Lung (tissue), 12 donors: ENCODE measurements around the gene ART1. TPM values are rescaled to one million over a fixed set of nuclear protein-coding genes. Genes with fewer than 3 reads are reported as not detected.

Source experiments
- ATAC-seq: fragments of 200-7000 bp; cut with Tn5 transposase; one replicate; pipeline ENCODE4 v1.9.1; 2020; ENCODE audit warnings: moderate number of reproducible peaks; ENCODE audit not compliant: insufficient read depth, low FRiP score
- DNase-seq, 3 donors: peaks; one replicate each; pipeline ENCODE4 v3.0.0-alpha.2; 2013 to 2017
- H3K27ac ChIP-seq, 2 donors: one replicate each; pipeline ENCODE4 v1.5.1; 2013; ENCODE audit warnings: mild to moderate bottlenecking in 2 of 2, moderate library complexity in 2 of 2, control low read depth in 1 of 2, inconsistent platforms in 1 of 2, low read depth in 1 of 2, low read length in 1 of 2
- H3K27me3 ChIP-seq, 3 donors: one replicate each; pipeline ENCODE4 v1.5.1; 2013; ENCODE audit warnings: low read length in 2 of 3; ENCODE audit not compliant: control insufficient read depth in 3 of 3, insufficient read depth in 3 of 3
- H3K36me3 ChIP-seq, 4 donors: one replicate each; pipeline ENCODE4 v1.5.1; 2013; ENCODE audit warnings: low read length in 4 of 4, mild to moderate bottlenecking in 1 of 4, moderate library complexity in 1 of 4; ENCODE audit not compliant: control insufficient read depth in 4 of 4, insufficient read depth in 4 of 4
- H3K4me1 ChIP-seq, 5 donors: one replicate each; pipeline ENCODE4 v1.5.1; 2013; ENCODE audit warnings: low read length in 5 of 5, mild to moderate bottlenecking in 2 of 5, moderate library complexity in 1 of 5; ENCODE audit not compliant: control insufficient read depth in 5 of 5, insufficient read depth in 5 of 5
- H3K4me3 ChIP-seq: one replicate; pipeline ENCODE4 v1.5.1; 2013; ENCODE audit warnings: mild to moderate bottlenecking, control low read depth, moderate library complexity
- H3K9ac ChIP-seq, 2 donors: one replicate each; pipeline ENCODE4 v1.5.1; 2013; ENCODE audit warnings: low read length in 2 of 2, control low read depth in 1 of 2; ENCODE audit not compliant: insufficient read depth in 1 of 2
- H3K9me3 ChIP-seq, 4 donors: one replicate each; pipeline ENCODE4 v1.5.1; 2013; ENCODE audit warnings: low read length in 3 of 4, mild to moderate bottlenecking in 1 of 4, moderate library complexity in 1 of 4; ENCODE audit not compliant: control insufficient read depth in 4 of 4, insufficient read depth in 3 of 4
- CTCF ChIP-seq: IDR thresholded peaks from 2 replicates; pipeline ENCODE4 v1.5.1; 2012; ENCODE audit warnings: mild to moderate bottlenecking; ENCODE audit errors: control extremely low read depth, extremely low read depth
- WGBS, 2 donors: extraction: QIAGEN DNeasy Blood & Tissue Kit; methylation state at CpG; one replicate each; pipeline ENCODE4 v1.1.7; 2013; 5-methylcytosine and 5-hydroxymethylcytosine counted together
- polyA plus RNA-seq, 2 donors: library from polyadenylated mRNA; stranded (reverse); fragments of 200-250 nt; gene quantifications; one replicate each; pipeline ENCODE4 v1.2.1, GENCODE V29; 2013
- total RNA-seq, 2 donors: library from RNA; depleted of rRNA in 1 of 2; stranded (reverse); fragments of >200 nt in 1 of 2; gene quantifications; one replicate each; pipeline ENCODE4 v1.2.1, GENCODE V29; 2014 to 2021
- donor health status: control.
- donor health status: control.
- donor health status: Bipolar disorder and iron deficiency.
- donor health status: healthy.
- donor health status: DM: yes; HTN: yes; CAD: no.

Gene ART1
- total and polyA plus RNA-seq, 4 donors = 0.14 to 0.80 (median 0.68) TPM; not detected in 1

DNA sequence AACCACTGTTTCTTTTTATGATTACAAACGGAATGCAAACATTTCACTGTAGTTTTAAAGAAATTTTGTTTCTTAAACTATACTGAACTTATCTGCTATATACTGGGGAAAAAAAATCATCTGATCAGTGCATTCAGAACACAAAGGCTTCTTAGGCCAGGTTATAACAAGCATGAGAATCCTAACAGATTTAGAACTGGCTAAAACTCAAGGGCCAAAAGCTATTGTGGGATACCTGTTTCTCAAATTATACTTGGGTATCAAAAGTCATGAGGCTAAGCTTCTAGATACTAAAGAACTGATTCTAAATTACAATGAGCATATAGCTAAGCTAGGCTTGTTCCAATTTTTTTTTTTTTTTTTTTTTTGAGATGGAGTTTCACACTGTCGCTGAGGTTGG is 56.0 kb downstream of the ART1 start:
- no peak for ATAC-seq

DNA sequence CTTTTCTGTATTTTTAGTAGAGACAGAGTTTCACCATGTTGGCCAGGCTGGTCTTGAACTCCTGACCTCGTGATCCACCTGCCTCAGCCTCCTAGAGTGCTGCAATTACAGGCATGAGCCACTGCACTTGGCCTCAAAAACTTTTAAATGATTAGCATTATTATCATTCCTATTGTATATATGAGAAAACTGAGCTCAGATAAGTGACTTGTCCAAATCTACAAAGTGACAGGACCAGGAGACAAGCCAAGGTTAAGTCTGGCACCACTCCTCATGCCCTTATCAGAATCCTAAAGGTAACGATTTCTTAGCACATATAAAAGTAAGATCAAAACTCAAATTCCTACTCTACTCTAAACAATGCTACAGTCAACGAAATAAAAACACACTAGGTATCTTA is 58.5 kb downstream of the ART1 start:
- ATAC-seq (no peak), DNase-seq (no peak)
- H3K36me3 ChIP-seq = peaks cover 30 to 41% (median 31%) of the 10 kb centered on the region in 4 donors
- H3K4me1 ChIP-seq = no peaks in the 10 kb centered on the region
- no peak for TF ChIP-seq CTCF
- H3K9me3 ChIP-seq = no peaks in the 10 kb centered on the region
- no peak overlapping the region for H3K4me3 ChIP-seq
- no peaks in the 10 kb centered on the region for H3K27me3 ChIP-seq
- 92 to 94% methylated on average over 3 of the region's 3 CpGs for WGBS, 2 donors
- H3K27ac ChIP-seq = no peak overlapping the region
- H3K9ac ChIP-seq = no peak overlapping the region

More for the DNA sequence above, 56.0 kb downstream of the ART1 start:
- H3K4me3 ChIP-seq = no peak overlapping the region
- no peaks in the 10 kb centered on the region for H3K27me3 ChIP-seq
- H3K36me3 ChIP-seq = peaks cover 27 to 51% (median 36%) of the 10 kb centered on the region in 4 donors
- no peak overlapping the region for H3K27ac ChIP-seq
- no peak for TF ChIP-seq CTCF
- no peak for DNase-seq
- no peaks in the 10 kb centered on the region for H3K9me3 ChIP-seq
- no peak overlapping the region for H3K9ac ChIP-seq
- 93 to 96% methylated on average over 2 of the region's 2 CpGs for WGBS, 2 donors
- no peaks in the 10 kb centered on the region for H3K4me1 ChIP-seq

DNA sequence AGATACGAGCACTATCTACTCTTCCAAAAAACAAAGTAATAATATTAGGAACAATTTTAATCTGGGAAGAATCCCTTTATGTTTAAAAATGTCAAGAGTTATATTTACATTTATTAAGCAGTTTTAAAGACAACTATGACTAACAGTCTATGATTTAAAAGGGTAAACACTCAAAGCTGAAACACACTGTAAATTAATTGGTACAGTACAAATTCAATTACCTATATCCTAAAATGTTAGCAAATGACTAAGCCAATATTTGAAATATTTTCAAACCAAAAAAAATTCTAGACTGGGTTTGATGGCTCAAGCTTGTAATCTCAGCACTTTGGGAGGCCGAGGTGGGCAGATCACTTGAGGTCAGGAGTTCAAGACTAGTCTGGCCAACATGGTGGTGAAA is 62.2 kb downstream of the ART1 start:
- Histone ChIP-seq H3K36me3 (peaks cover 24 to 40% (median 33%) of the 10 kb centered on the region in 4 donors), H3K27ac (no peak overlapping the region), H3K9ac (no peak overlapping the region), H3K4me1 (peaks cover 0 to 2% (median 0%) of the 10 kb centered on the region in 5 donors), H3K27me3 (no peaks in the 10 kb centered on the region), H3K4me3 (no peak overlapping the region), H3K9me3 (no peaks in the 10 kb centered on the region)
- no peak for TF ChIP-seq CTCF
- ATAC-seq = no peak
- no peak for DNase-seq
- WGBS, 2 donors = 90 to 94% methylated on average over 2 of the region's 2 CpGs

GRCh38 chr11:3709977-3710376 is 65.0 kb downstream of the ART1 start:
- DNase-seq (no peak), ATAC-seq (no peak)
- Histone ChIP-seq H3K4me3 (no peak overlapping the region), H3K9ac (no peak overlapping the region), H3K27ac (no peak overlapping the region), H3K4me1 (peaks cover 0 to 2% (median 0%) of the 10 kb centered on the region in 5 donors), H3K9me3 (no peaks in the 10 kb centered on the region), H3K36me3 (peaks cover 20 to 43% (median 41%) of the 10 kb centered on the region in 4 donors), H3K27me3 (no peaks in the 10 kb centered on the region)
- 39 to 63% methylated on average over 1 of the region's 1 CpG for WGBS, 2 donors
- TF ChIP-seq CTCF = no peak
